SW 1271 (cell line): ENCODE data around the gene SLC25A29.

Experiments
- DNase-seq, 2 experiments: peaks; one replicate each; lab custom pipeline; 2025; lab: John Stamatoyannopoulos, UW

The SLC25A29 gene

DNA sequence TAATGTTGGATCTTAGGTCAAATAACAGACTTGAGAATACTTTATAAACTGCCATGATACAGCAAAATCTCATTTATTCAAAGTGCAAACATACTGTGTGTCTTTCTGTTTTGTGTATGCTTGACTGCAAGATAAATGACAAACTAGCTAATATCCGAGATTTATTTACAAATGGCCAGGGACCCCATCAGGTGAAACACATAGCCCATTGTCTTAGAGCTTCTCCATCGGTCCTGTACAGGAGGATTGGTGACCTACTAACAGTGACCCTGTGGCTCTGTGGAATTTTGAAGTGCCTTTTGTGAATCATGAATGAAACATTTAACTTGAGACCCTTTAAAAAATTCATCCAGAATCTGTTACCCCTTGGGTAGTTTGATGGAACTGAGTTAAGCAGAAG, 27.1 kb downstream of the SLC25A29 start:
- DNase-seq = no peak

DNA sequence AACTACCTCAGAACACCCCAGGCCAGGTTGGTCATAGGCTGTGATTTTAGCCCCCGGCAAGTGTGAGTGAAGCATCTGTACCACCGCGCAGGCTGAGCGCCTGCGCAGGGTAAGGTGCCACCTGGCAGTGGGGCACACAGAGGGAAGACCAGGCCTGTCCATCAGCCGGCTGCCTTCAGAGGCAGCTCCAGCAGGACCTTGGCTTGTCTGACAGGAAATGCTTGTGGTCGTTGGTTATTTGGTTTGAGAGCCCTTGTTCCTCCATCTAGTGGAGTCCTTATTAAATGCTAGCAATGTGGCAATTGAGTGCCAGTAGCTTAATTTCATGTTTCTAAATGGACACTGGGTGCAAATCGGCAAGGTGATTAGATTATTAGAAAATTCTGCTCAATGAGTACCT, 27.5 kb downstream of the SLC25A29 start:
- peak in 1 of 2 experiments; percentile 59 for DNase-seq

DNA sequence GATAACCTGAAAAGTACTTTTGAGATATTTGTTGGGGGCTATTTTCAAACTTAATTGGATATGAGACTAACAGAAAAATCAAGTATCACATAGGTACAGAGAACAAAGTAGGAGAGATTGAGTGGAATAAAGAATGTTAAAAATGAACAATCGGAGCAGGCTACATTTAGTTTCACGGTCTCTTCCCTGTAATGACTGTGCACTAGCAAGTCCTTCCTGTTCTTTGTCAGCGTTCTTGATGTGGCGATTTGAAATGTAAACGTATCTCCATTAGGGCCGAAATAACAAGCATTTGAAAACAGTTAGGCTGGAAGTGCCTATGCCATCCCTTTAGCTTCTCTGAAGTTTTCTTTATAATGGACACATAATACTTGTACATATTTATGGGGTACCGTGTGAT, 31.0 kb downstream of the SLC25A29 start:
- no peak for DNase-seq

DNA sequence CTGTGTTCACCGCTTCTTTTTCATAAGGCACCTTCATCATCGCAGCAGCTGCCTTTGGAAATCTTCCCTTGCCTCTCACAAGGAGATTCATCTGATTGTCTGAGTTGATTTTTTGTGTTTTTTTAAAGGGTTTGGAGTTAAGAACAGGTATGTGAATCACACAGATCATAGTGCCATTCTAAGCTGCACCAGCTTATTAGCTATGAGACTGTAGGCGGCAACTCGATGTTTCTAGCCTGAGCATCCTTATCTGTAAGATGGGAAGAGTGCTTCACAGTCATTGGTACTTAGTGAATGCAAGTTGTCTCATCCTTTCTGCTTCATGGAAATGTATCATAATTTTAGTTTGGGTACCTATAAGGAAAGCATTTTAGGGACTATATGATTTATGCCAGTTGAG, 32.0 kb downstream of the SLC25A29 start:
- no peak for DNase-seq

DNA sequence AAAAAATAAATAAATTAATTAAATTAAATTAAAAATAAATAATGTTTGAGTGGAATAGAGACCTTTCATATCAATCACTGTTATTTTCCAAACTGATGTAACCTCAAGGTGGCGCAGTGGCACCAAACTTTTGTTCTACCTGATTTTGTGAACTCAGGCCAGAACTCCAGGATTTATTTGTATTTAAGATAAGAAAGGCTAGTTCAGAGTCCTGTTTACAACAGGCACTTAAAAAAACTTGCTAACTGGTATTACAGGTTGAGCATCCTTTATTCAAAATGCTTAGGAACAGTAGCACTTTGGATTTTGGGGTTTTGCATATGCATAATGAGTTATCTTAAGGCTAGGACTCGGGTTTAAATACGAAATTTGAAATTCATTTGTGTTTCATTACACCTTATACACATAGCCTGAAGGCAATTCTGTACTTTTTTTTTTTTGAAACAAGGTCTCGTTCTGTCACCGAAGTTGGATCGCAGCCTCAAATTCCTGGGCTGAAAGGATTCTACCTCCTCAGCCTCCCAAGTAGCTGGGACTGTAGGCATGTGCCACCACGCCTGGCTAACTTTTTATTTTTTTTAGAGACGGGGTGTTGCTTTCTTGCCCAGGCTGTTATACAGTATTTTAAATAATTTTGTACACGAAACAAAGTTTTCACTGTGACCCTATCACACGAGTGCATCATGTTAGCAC, 34.9 kb downstream of the SLC25A29 start:
- peak in 1 of 2 experiments; percentile 31 for DNase-seq

DNA sequence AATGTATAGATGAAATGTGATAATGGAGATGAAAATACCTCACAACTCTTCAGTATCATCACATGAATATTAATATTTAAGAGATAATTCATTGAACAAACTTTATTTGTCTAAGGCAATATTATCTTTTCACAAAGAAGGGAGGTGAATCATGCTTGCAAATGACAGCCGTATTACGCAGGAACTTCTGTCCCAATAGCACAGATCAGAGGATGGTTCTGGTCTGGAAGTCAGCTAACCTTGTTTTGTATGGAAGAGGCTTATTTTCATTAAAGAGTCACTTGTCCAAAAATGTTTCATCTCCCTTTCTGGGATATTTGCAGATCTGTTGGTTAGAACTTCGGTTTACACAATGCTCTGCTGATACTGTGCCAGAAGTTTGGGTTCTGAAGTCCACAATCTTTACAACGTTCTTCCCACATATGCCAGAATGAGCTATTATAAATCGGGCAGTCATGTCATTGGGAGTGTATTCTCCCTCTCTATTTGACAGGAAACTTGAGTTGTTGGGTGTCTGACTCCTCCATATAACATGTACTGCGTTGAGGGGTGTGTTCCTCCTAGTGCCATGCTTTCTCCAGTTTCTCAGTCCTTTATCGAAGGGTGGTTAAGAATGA, 37.5 kb downstream of the SLC25A29 start:
- no peak for DNase-seq

DNA sequence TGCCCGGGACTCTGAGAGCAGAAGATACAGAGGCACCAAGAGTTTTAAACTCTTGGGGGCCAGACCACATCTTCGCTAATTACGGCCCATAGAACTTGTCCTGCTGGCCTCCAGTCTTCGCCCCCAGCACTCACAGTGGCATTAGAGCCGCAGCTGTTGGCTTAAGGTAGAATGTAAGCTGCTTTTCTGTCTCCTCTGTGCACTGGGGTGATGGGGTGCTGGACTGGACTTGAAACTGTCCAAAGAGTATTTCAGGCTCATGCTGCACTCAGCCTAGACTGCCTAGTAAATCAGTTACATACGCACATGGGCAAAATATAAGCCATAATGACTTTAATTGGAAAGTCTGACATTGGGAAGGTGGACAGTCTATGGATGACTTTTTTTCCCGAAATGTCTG, 38.3 kb downstream of the SLC25A29 start:
- no peak for DNase-seq

DNA sequence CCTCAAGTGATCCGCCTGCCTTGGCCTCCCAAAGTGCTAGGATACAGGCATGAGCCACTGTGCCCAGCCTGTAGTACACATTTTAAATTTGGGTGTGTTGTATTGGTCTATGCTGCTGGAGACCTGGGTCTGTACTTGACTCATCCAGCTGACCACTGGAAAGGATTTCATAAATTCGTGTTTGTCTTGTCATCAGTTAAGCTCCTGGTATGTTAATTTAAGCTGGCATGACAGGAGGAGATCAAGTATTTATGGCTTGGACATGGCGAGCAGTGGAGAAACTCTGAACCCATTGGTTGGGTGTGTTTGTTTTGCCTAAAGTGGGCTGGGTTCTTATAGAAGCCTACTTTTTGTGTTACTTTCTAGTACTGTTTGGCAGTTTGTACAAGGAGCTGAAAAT, 43.1 kb downstream of the SLC25A29 start:
- DNase-seq = no peak

DNA sequence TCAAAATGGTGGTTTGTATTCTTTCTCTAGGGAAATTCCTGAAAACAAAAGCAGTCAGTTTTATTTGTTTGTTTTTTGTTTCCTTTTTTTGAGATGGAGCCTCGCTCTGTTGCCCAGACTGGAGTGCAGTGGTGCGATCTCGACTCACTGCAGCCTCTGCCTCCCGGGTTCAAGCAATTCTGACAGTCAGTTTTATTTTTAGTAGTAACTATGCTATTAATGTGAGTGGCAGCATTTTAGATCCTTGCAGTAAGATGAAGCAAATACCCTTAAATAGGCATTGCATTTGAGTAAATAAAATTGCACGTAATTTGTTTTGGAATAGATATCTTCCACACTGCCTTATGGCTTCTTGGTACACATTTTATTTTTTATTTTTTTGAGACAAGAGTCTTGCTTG, 43.7 kb downstream of the SLC25A29 start:
- DNase-seq = no peak

DNA sequence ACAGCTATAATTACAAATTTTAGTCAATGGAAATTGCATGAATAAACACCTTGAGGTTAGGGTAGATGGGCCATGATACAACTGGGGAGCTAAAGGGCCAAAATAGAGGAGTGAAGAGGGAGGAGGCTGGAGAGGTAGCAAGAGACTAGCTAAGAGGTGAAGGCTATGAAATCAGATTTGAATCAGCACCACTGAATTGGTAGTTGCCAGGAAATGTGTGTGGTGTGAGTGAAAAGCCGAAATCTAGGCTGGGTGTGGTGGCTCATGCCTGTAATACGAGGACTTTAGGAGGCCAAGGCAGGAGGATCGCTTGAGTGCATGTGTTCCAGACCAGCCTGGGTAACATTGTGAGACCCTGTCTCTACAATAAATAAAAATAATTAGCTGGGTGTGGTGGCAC, 44.6 kb downstream of the SLC25A29 start:
- DNase-seq = no peak

DNA sequence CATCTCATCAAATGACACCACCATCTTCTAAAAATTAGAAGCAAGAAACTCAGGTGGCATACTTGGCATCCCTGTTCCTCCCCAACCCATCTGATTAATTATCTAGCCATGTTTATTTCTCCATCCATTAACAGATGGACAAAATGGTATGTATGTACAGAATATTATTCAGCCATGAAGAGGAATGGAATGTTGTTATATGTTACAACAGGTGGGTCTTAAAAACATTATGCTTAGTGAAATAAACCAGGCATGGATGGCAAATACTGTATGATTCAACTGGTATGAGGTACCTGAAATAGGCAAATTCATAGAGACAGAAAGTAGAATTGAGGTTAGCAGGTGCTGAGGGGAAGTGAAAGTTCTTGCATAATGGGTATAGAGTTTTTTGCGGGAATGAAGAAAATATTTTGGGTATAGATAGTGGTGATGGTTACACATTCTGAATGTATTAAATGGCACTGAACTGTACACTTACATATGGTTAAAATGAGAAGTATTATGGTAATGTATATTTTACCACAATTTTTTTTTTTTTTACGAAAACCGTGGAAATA, 49.8 kb downstream of the SLC25A29 start:
- no peak for DNase-seq

DNA sequence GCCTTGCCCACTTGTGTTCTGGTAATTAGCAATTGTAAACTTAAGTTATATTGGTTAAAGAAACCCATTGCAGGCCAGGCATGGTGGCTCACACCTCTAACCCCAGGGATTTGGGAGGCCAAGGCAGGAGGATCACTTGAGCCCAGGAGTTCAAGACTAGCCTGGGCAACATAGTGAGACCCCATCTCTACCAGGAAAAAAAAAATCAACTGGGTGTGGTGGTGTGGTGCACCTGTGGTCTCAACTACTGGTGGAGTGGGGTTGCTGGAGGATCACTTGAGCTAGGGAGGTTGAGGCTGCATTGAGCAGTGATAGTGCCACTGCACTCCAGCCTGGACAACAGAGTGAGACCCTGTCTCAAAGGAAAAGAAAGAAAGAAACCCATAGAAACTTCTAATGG, 53.6 kb downstream of the SLC25A29 start:
- DNase-seq = no peak

DNA sequence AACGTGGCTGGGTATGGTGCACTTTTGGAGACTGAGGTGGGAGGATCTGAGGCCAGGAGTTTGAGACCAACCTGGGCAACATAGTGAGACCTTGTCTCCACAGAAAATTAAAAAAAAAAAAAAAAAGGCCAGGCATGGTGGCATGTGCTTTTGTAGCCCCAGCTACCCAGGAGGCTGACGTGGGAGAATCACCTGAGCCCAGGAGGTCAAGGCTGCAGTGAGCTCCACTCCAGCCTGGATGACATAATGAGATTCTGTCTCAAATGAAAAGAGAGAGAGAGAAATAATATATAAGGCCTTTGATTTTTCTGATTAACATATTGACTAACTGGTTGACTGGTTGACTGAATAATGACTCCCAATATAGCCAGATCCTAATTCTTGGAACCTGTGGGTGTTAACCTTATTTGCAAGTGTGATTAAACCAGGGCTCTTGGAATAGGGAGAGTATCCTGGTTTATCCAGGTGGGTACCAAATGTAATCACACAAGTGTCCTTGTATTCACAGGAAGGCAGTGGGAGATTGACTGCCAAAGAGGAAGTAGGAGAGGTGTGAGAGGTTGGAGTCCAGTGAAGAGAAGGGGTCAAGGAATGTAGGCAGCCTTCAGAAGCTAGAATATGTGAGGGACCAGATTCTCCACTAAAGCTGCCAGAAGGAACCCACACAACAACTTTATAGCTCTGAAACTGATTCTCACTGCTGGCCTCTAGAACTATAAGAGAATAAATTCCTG, 55.3 kb downstream of the SLC25A29 start:
- no peak for DNase-seq

DNA sequence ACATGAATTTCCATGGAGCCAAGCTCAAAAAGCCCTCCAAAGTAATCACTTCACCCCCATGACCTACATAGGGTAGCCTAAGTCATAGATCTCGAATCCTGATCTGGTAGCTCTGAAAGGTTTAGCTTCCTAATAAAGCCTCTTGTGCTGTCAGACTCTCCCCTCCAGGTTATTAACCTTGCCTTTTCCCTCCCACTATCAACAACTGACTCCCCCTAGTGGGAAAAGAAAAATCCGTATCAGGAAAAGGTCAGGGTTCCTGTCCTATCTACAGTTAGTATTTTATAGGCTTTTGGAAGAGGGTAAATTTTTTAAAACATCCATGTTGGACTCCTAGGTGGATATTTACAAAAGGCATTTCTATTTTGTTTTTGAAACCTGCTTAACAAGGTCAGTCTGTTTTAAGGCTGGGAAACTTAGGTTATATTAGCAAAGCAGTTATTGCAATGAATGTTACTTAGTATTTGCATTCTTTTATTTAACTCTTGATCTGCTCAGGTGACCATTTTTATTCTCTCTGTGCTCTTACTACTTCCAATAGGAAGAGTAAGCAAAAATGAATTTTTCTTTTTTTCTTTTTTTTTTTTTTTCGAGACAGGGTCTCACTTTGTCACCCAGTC, 59.3 kb downstream of the SLC25A29 start:
- DNase-seq = peak; percentile 12 to 67

DNA sequence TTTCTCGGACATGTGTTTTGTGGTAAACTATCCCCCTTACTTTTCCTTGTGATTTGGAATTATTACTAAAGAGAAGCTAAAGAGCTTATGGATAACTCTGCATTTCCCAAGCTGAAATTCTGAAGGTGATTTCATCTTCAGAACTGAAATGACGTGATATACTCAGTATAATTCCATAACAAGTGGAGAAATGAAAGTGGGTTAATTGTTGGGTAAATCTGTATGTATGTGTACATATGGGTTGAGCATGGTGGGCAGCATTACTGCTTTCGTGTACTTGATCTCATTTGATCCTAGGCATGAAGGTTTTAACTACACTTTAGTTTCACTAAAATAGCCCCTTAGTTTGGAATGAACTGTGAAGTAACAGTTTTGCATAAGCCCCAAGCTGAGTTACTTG, 63.2 kb downstream of the SLC25A29 start:
- no peak for DNase-seq

DNA sequence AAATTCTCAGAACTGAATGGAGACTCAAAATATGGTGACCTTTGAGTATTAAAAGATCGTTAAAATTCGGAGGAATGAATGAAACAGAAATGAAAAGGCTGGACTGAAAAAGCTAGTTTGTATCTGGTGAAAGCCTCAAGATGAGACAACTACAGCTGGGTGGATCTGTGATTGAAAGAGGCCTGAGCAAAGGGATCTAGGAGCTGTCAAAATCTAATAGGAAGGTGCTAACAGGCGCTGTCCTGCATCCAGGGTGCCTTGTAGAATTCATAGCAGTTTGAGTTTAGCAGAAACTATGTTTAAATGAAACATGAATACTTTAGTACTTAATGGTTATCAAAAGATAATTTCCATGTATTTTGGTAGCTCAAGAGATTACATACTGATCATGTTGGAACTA, 65.0 kb downstream of the SLC25A29 start:
- peak in 1 of 2 experiments; percentile 20 for DNase-seq
